ENCODE data around the gene COX6B2. TPM values are rescaled to one million over a fixed set of nuclear protein-coding genes. Genes with fewer than 3 reads are reported as not detected.

The COX6B2 gene
- total and polyA plus RNA-seq, 7 donors: 0.04 TPM; not detected in 6

DNA sequence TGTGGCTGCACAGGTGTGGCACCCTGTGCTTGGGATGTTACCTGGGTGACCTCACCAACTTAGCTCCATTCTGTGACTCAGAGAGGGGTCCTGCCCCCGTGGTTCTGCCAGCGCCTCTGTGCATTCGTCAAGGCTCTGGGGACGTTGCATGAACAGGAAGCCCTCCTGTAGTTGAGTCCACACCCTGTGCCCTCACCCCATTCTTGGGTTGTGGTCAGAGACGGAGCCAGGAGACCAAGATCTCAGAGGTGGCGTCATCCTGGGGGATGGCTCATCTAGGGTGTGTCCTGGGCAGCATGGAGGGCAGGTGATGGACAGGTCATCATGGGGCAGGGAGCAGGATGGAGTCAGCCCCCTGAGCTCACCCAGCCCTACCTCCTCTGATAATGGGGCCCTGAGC lies 2.5 kb downstream of the COX6B2 start:
- no peak for ATAC-seq
- WGBS, 3 donors: 66 to 73% (median 70%) methylated on average over 6 of the region's 6 CpGs
- no peak for DNase-seq
- Histone ChIP-seq H3K9me3 (no peaks in the 10 kb centered on the region), H3K27me3 (ENCODE audit: insufficient read depth in 3 of 3, low read length in 2 of 3) (peaks cover 0 to 54% (median 21%) of the 10 kb centered on the region in 3 donors), H3K4me3 (no peak overlapping the region), H3K4me1 (peaks cover 5% of the 10 kb centered on the region), H3K27ac (no peak overlapping the region), H3K36me3 (ENCODE audit: insufficient read depth in 1 of 2, low read depth in 1 of 2) (peaks cover 0 to 4% of the 10 kb centered on the region in 2 donors)
- intact Hi-C loops (cut with DNase I): no loop called here
- TF ChIP-seq, protein P1, sequence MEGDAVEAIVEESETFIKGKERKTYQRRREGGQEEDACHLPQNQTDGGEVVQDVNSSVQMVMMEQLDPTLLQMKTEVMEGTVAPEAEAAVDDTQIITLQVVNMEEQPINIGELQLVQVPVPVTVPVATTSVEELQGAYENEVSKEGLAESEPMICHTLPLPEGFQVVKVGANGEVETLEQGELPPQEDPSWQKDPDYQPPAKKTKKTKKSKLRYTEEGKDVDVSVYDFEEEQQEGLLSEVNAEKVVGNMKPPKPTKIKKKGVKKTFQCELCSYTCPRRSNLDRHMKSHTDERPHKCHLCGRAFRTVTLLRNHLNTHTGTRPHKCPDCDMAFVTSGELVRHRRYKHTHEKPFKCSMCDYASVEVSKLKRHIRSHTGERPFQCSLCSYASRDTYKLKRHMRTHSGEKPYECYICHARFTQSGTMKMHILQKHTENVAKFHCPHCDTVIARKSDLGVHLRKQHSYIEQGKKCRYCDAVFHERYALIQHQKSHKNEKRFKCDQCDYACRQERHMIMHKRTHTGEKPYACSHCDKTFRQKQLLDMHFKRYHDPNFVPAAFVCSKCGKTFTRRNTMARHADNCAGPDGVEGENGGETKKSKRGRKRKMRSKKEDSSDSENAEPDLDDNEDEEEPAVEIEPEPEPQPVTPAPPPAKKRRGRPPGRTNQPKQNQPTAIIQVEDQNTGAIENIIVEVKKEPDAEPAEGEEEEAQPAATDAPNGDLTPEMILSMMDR (IDR thresholded peaks at IDR 0.05): no peak

DNA sequence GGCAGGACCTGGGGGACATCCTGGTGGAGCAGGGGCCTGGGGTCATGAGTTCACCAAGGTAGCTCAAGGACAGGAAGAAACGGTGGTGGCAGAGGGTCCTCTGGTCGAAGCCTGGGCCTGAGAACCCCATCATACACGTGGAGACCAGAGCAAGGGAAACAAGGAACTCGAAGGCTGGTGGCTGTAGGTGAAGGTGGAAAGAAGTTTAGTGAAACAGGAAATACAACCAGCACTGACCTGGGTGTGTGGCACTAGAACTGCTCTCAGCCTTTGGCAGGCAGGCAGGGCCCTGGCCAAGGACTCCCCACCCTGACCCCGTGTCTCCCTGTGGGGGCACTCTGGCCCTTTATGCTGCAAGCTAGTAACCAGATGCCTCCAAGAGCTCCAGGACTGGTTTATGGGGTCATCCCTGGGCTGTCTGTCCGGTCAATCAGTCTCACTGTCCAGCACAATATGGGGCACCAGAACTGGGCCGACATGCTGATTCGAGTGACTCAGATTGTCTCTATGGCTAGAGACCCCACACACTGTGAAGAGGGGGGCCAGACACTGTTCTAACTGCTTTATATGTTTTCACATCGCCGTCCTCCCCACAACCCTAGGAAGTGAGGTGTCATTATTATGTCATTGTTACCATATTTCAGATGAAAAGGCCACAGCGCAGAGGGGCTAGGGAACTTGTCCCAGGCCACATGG lies 3.8 kb downstream of the COX6B2 start:
- H3K27ac ChIP-seq: no peak overlapping the region
- H3K4me3 ChIP-seq: no peak overlapping the region
- TF ChIP-seq, protein P1 (IDR thresholded peaks at IDR 0.05): no peak
- no peak for DNase-seq
- peaks cover 0 to 41% (median 15%) of the 10 kb centered on the region in 3 donors for H3K27me3 ChIP-seq (ENCODE audit: insufficient read depth in 3 of 3, low read length in 2 of 3)
- intact Hi-C loops (cut with DNase I): no loop called here
- no peak for ATAC-seq
- H3K4me1 ChIP-seq: peaks cover 5% of the 10 kb centered on the region
- no peaks in the 10 kb centered on the region for H3K9me3 ChIP-seq
- peaks cover 0 to 11% of the 10 kb centered on the region in 2 donors for H3K36me3 ChIP-seq (ENCODE audit: insufficient read depth in 1 of 2, low read depth in 1 of 2)
- 60 to 64% (median 61%) methylated on average over 11 of the region's 11 CpGs for WGBS, 3 donors

DNA sequence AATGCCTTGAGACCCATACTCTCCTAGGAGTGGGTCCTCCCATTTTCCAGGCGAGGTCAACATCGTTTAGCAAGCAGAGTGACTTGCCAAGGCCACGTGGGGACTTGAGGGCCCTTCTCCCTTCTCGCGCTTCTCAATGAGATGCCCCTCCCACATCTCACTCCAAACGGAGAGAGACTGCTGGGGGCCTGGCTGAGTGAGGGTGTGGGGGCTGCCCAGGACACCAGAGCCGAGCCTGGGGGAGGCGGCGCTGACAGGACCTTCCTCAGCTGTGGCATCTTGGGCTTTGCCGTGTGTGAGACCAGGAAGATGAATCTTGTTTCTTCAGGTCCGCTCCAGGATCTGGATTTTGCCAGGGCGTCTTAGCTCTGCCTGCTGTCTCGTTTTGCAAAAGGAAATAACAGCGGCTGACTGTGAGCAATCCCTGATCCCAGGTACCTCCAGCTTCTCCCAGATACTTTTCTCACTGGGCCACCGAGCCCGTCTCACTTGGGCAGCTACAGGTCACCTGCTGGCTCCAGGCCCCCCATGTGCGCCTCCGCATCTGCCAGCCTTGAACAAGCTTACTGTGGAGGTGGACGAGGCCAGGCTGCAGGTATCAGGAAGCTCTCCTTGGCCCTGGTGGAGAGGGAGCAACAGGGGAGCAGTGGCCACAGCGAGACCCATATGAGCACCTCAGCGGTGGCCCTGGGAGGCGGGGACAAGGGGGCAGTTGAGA lies 6.0 kb downstream of the COX6B2 start:
- Histone ChIP-seq H3K27me3 (ENCODE audit: insufficient read depth in 3 of 3, low read length in 2 of 3) (peaks cover 0 to 24% (median 10%) of the 10 kb centered on the region in 3 donors), H3K9me3 (no peaks in the 10 kb centered on the region), H3K36me3 (ENCODE audit: insufficient read depth in 1 of 2, low read depth in 1 of 2) (peaks cover 0 to 18% of the 10 kb centered on the region in 2 donors), H3K4me1 (peaks cover 3% of the 10 kb centered on the region), H3K4me3 (no peak overlapping the region), H3K27ac (no peak overlapping the region)
- DNase-seq: no peak
- intact Hi-C loops (cut with DNase I): no loop called here
- TF ChIP-seq, protein P1 (IDR thresholded peaks at IDR 0.05): no peak
- WGBS, 3 donors: 74 to 80% (median 77%) methylated on average over 22 of the region's 22 CpGs
- no peak for ATAC-seq

DNA sequence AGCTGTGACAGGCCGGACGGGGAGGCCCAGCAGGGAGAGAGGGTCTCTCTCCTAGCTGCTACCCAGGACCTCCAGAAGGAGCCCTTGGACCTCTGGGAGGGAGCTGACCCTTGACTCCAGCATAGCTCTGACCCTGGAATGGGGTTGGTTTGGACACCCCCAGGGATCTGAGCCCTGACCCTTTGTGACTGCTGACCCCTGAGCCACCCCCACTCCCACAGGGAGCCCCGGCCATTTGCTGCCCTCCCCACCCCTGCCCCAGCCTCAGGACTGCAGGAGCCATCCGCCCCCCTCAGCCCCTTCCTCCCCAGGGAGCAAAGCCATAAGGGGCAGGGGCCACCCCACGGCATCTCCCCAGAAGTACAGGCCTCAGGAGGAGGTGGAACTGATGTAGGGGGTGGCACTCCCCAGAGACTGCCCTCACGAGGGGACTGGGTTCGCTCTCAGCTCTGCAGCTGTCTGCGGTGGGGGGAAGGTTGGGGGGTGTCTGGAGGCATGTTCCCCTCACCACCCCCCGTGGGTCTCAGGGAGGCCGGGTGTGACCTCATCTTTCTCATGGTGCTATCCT lies 7.0 kb downstream of the COX6B2 start:
- Histone ChIP-seq H3K36me3 (ENCODE audit: insufficient read depth in 1 of 2, low read depth in 1 of 2) (peaks cover 0 to 26% of the 10 kb centered on the region in 2 donors), H3K27ac (no peak overlapping the region), H3K4me1 (no peaks in the 10 kb centered on the region), H3K27me3 (ENCODE audit: insufficient read depth in 3 of 3, low read length in 2 of 3) (peaks cover 0 to 15% (median under 1%) of the 10 kb centered on the region in 3 donors), H3K9me3 (no peaks in the 10 kb centered on the region), H3K4me3 (no peak overlapping the region)
- ATAC-seq: no peak
- TF ChIP-seq, protein P1 (IDR thresholded peaks at IDR 0.05): no peak
- DNase-seq: no peak
- WGBS, 3 donors: 77 to 79% (median 77%) methylated on average over 9 to 10 of the region's 10 CpGs
- intact Hi-C loops (cut with DNase I): no loop called here
